OCI-LY3 (cell line): Measurements from ENCODE around the gene FOXI2.

Source experiments
- H2AFZ ChIP-seq: fragments of 200-600, 300-600 bp; shearing (Covaris generic); 2 replicates; pipeline ENCODE4 v1.6.0; 2014; ENCODE audit warnings: antibody characterized with exemption, low read depth, low read length
- H3K27ac ChIP-seq: fragments of 200-600, 300-600 bp; sonication (generic); 2 replicates; pipeline ENCODE4 v1.5.1; 2014; ENCODE audit warnings: mild to moderate bottlenecking, low read length, moderate library complexity, mixed read lengths
- H3K27me3 ChIP-seq: fragments of 200-600, 300-600 bp; sonication (generic); 2 replicates; pipeline ENCODE4 v1.6.1; 2014; ENCODE audit warnings: low read depth, low read length, mixed read lengths
- H3K36me3 ChIP-seq: fragments of 200-600, 300-600 bp; sonication (generic); replicated peaks from 2 replicates; pipeline ENCODE3; 2014; ENCODE audit warnings: low read depth, low read length, mixed read lengths
- H3K4me1 ChIP-seq: fragments of 300-600, 200-600 bp; sonication (generic); 2 replicates; pipeline ENCODE4 v1.6.1; 2014; ENCODE audit warnings: low read length, mixed read lengths
- H3K4me2 ChIP-seq: fragments of 200-600, 300-600 bp; sonication (generic); 2 replicates; pipeline ENCODE4 v1.6.1; 2014; ENCODE audit warnings: low read length, mixed read lengths
- H3K4me3 ChIP-seq: fragments of 300-600, 200-600 bp; sonication (generic); 2 replicates; pipeline ENCODE4 v1.5.1; 2014; ENCODE audit warnings: antibody characterized with exemption, mild to moderate bottlenecking, low read length, moderate library complexity
- H3K79me2 ChIP-seq: fragments of 300-600, 200-600 bp; shearing (Covaris generic); 2 replicates; pipeline ENCODE4 v1.6.1; 2014; ENCODE audit warnings: mild to moderate bottlenecking, low read length, mixed read lengths
- H3K9ac ChIP-seq: fragments of 300-600, 200-600 bp; shearing (Covaris generic); 2 replicates; pipeline ENCODE4 v1.6.0; 2014; ENCODE audit warnings: mild to moderate bottlenecking, low read length, moderate library complexity
- H3K9me3 ChIP-seq: fragments of 200-600, 300-600 bp; shearing (Covaris generic); 2 replicates; pipeline ENCODE4 v1.6.1; 2014; ENCODE audit warnings: low read length, mixed read lengths; ENCODE audit not compliant: insufficient read depth
- H4K20me1 ChIP-seq: fragments of 200-600, 300-600 bp; sonication (generic); 2 replicates; pipeline ENCODE4 v1.6.1; 2016; ENCODE audit warnings: low read length, mixed read lengths; ENCODE audit not compliant: insufficient read depth
- CTCF ChIP-seq: fragments of 200-600, 300-600 bp; sonication (generic); IDR thresholded peaks from 2 replicates; pipeline ENCODE4 v1.5.1; 2014; ENCODE audit warnings: antibody characterized with exemption, low read length, low read depth
- EZH2phosphoT487 ChIP-seq: fragments of 200-600 bp; shearing (Covaris generic); IDR thresholded peaks from 2 replicates; pipeline ENCODE4 v1.6.1; 2018; ENCODE audit warnings: antibody characterized with exemption, mixed run types, low read depth

FOXI2 gene

DNA sequence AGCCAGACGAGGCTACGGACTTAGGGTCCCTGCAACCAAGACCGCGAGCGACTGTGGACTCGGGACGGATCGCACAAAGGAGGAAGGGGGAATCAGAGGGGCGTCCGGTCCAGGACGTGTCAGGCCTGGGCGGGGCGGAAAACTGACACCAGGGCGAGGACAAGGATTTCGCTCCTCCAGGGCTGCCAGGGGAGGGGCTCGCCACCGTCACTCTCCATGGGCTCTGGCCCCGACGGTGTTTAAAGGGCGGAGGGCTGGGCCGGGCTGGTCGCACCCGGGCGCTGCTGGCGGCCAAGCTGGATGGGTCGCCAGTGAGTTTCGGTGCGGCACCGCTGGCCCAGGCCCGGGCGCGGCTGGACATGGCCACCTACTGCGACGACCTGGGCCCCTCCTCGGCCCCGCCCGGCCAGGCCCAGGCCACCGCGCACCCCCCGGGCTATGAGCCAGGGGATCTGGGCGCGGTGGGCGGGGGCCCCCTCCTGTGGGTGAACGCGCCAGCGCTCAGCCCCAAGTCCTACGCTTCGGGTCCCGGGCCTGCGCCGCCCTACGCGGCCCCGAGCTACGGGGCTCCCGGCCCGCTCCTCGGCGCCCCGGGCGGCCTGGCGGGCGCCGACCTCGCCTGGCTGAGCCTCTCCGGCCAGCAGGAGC is at the start of gene FOXI2:
TSS of gene FOXI2 (plus strand) at position 271 of the 648 bp plus-strand sequence. CDS start at position 360, 89 bp downstream.
- Histone ChIP-seq H3K9me3 (no peaks in the 10 kb centered on the region), H2AFZ (no peak within 1 kb of the TSS), H3K79me2 (no peaks in the 10 kb centered on the region), H3K27me3 (no peaks in the 10 kb centered on the region), H3K4me2 (no peak within 1 kb of the TSS), H4K20me1 (no peaks in the 10 kb centered on the region), H3K36me3 (no peaks in the 10 kb centered on the region), H3K9ac (no peak within 1 kb of the TSS), H3K4me3 (no peak within 1 kb of the TSS), H3K27ac (no peak within 1 kb of the TSS), H3K4me1 (no peaks in the 10 kb centered on the region)
- TF ChIP-seq CTCF (no peak), EZH2phosphoT487 (no peak)

GRCh38 chr10:127687548-127687947 is 49.4 kb upstream of the FOXI2 start:
- no peak overlapping the region for H2AFZ ChIP-seq
- no peaks in the 10 kb centered on the region for H3K79me2 ChIP-seq
- no peak for TF ChIP-seq EZH2phosphoT487
- no peak for TF ChIP-seq CTCF
- no peaks in the 10 kb centered on the region for H3K9me3 ChIP-seq
- no peak overlapping the region for H3K4me2 ChIP-seq
- no peak overlapping the region for H3K9ac ChIP-seq
- H3K27ac ChIP-seq, result no peak overlapping the region
- H3K4me3 ChIP-seq, result no peak overlapping the region
- no peaks in the 10 kb centered on the region for H3K36me3 ChIP-seq
- H4K20me1 ChIP-seq, result no peaks in the 10 kb centered on the region
- no peaks in the 10 kb centered on the region for H3K4me1 ChIP-seq
- no peaks in the 10 kb centered on the region for H3K27me3 ChIP-seq

DNA sequence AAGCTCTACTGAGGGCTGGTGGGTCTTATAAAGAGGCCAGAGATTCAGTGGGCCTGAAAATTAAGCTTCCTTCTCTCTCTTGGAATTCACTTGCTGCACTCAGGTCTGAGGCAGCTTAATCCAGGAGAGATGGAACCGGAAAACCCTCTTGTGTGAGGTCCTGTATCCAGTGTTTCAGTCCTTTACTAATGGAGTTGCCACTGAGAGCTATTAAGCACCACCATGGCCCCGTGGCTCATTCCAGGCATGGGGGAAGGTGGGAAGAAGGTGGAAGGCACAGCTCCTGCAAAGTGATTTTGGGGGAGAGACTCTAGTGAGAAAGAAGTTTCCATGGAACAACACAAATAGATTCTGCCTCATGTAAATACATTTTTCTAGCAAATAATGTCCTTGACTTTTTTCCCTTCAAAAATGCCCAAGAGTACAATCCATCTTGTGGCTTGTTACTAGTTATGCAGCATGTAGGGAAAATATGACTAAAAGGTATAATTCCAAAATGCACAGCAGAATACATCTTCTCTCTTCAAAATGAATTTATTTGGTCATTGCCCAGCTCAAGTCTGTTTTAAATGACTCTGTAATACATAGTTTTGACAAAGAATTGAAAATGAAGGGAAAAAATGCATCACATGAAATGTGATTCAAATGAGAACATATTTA is 46.7 kb upstream of the FOXI2 start:
- Histone ChIP-seq H3K9ac (no peak overlapping the region), H3K4me1 (no peaks in the 10 kb centered on the region), H2AFZ (no peak overlapping the region), H3K4me3 (no peak overlapping the region), H3K27ac (no peak overlapping the region), H3K4me2 (no peak overlapping the region), H4K20me1 (no peaks in the 10 kb centered on the region), H3K9me3 (no peaks in the 10 kb centered on the region), H3K36me3 (no peaks in the 10 kb centered on the region), H3K27me3 (no peaks in the 10 kb centered on the region), H3K79me2 (no peaks in the 10 kb centered on the region)
- TF ChIP-seq CTCF (no peak), EZH2phosphoT487 (no peak)

- Histone ChIP-seq H3K4me3 (peak overlapping the region; percentile 70), H2AFZ (peak overlapping the region; percentile 74), H3K79me2 (no peaks in the 10 kb centered on the region), H4K20me1 (no peaks in the 10 kb centered on the region), H3K4me2 (peak overlapping the region; percentile 68), H3K9me3 (no peaks in the 10 kb centered on the region), H3K36me3 (no peaks in the 10 kb centered on the region), H3K27ac (no peak overlapping the region), H3K9ac (no peak overlapping the region), H3K27me3 (no peaks in the 10 kb centered on the region), H3K4me1 (no peaks in the 10 kb centered on the region)
- TF ChIP-seq EZH2phosphoT487 (no peak), CTCF (peak; percentile 69)
Observed at GRCh38 chr10:127694580-127695193, 42.3 kb upstream of the FOXI2 start.
